DMS79 (cell line): ENCODE data around the gene BCAS3.
"Not testable (repeated sequence)": the region's sequence is repeated elsewhere in the genome, so short reads cannot be mapped to it uniquely, and the experiment has no call there.

ENCODE experiments used
- DNase-seq: peaks from one replicate; lab custom pipeline; 2025; lab: John Stamatoyannopoulos, UW

Gene BCAS3

DNA sequence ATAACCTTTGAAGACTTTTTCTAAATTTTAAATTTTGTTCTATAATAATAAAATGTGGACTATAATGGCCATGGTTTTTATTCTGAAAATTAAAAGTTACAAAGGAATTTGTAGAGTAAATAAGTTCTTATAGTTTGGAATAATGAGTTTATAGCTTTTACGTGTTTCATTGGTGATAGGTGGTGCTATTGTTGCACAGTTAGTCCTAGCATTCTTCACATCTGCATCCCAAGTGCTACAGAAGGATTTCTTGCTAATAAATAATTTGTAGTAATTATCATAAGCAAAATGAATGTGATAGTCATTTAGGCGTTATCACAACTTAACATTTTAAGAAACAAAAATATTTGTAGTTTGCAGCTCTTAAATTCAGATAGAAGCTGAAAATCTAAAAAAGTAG, 67.9 kb downstream of the BCAS3 start:
- DNase-seq, result no peak

DNA sequence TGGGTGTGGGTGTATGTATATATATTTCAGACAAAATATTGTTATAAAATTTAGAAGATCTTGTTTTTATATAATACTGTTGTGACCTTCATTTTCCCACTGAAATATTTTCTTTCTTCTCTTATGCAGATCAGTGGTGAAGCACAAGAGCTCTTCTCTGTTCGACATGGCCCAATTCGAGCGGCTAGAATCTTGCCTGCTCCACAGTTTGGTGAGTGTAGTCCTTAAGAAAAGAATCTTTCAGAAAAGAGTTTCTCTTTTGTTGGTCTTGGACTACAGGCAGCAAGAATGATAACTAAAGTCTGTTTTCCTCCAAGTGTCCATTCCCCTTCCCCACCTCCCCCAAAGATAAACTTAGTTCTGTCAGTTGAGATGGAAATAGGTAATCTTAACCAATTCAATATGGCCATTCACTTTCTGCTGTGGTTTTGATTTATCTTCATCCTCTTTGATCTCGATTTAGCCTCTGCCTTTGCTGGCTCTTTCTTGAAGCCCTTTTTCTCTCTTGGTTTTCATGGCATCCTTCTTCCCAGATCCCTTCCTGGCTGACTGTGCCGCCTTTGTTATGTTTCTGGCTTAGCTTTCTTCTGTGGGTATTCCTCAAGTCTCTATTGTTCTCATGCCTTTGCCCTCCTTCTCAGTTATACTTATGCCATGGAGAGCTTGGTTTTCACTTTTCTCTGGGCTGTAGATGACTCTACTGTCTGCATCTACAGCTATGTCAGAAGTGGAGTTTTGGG, 69.6 kb downstream of the BCAS3 start:
- no peak for DNase-seq

DNA sequence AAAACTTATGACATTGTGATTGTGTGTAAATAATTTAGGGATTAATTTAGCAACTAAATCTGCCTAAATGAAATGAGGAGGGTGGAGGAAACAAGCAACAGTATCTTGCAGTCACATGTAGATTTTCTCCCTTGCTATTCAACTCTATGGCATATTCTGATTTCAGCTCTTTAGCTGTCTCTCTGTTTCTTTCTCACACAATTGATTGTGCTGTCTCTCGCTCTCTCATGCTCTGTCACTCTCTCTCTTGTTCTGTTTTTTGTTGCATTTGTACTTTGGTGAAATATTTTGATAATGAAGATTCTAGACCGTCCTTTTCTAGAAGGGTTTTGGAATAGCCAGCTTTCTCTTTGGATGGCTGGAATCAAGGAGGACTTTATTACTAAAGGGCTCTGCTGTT, 70.6 kb downstream of the BCAS3 start:
- DNase-seq, result no peak

DNA sequence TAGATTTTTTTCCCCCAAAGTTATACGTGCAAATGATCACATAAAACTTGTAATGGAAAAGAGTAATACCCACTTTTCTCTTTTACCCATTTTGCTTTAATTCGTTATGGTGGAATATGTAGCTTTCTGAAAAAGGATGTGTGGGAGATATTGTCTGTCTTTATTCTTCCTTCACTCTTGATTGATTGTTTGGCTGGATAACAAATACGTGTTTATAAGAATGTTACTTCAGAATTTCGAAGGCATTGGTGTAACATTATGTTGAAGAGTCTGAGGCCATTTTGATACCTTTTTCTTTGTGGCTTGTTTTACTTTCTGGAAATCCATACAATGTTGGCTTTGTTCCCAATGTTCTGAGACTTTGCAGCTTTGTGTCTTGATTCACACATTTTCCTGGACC, 71.4 kb downstream of the BCAS3 start:
- DNase-seq, result no peak

DNA sequence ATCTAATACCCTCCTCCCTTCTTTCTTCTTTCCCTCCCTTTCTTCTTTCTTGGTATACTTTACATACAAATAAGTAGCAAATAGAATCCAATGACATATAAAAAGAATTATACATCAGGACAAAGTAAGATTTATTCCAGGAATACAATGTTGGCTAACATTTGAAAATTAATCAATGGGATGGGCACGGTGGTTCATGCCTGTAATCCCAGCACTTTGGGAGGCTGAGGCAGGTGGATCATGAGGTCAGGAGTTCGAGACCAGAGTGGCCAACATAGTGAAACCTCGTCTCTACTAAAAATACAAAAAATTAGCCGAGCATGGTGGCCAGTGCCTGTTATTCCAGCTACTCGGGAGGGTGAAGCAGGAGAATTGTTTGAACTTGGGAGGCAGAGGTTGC, 72.1 kb downstream of the BCAS3 start:
- no peak for DNase-seq

DNA sequence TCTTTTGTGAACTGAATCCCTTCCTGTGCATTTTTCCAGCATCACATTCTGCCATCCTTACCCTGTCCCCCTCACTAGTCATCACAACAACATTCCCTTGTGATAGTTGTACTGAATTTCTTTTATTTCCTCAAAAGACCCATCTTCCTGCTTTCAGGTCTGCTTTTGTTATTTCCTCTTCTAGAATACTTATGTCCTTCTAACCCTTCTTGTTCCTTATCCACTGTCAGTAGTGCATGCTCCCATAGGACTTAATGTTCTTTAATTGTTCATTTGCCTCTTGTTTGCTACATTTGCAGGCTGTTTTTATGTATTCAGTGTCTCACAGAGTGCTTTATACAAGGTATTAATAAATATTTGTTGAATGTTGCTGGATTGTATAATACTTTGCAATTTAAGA, 73.0 kb downstream of the BCAS3 start:
- no peak for DNase-seq

DNA sequence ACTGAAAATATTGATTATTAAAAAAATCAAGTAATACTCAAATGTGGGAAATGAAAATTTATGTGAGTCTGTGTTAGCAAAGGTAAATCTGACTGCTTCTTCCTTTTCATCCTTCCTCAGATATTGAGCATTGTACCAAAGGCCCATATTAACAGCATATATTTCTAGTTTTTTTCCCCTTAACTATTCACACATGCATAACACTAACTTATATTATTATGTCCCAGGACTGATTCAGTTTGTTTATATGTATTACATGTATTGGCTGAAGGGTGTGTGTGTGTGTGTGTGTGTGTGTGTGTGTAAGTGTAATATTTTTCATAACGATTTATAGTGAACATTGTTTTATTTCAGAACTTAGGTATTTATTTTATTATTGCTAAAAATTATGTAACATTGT, 74.2 kb downstream of the BCAS3 start:
- no peak for DNase-seq

DNA sequence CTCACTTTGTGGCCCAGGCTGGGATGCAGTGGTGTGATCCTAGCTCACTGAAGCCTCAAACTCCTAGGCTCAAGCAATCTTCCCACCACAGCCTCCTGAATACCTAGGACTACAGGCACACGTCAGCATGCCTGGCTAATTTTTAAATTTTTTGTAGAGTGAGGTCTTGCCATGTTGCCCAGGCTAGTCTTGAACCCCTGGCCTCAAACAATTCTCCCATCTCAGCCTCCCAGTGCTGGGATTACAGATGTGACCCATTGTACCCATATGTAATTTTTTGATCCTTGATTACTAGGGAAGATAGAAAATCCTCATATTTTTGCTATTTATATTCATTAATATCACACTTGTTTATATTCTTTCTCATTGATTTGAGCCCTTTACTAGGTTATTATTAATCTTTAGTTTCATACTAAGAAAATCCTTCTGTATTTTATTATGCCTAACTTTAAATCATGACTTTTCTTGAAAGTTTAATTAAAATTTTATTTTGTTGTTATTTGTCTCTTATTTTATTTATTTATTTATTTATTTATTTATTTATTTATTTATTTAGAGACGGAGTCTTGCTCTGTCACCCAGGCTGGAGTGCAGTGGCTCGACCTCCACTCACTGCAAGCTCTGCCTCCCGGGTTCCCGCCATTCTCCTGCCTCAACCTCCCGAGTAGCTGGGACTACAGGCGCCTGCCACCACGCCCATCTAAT, 75.4 kb downstream of the BCAS3 start:
- no peak for DNase-seq

DNA sequence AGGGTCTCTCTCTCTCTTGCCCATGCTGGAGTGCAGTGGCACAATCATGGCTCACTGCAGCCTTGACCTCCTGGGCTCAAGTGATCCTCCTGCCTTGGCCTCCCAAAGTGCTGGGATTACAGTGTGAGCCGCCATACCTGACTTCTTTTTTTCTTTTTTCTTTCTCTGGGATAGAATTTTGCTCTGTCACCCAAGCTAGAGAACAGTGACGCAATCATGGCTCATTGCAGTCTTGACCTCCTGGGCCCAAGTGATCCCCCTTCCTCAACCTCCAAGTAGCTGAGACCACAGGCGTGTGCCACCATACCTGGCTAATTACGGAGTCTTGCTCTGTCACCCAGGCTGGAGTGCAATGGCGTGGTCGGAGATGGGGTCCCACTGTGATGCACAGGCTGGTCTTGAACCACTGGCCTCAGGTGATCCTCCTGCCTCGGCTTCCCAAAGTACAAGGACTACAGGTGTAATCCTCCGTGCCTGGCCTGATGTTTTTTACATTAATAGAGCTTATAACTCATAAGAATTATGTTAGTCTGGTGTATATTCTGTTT, 76.5 kb downstream of the BCAS3 start:
- DNase-seq, result no peak

DNA sequence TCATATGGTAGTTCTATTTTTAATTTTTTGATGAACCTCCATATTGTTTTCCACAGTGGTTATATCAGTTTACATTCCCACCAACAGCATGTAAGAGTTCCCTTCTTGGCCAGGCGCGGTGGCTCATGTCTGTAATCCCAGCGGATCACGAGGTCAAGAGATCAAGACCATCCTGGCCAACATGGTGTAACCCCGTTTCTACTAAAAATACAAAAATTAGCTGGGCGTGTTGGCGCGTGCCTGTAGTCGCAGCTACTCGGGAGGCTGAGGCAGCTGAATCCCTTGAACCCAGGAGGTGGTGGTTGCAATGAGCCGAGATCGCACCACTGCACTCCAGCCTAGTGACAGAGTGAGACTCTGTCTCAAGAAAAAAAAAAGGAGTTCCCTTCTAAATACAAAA, 79.1 kb downstream of the BCAS3 start:
- not testable (repeated sequence) for DNase-seq

DNA sequence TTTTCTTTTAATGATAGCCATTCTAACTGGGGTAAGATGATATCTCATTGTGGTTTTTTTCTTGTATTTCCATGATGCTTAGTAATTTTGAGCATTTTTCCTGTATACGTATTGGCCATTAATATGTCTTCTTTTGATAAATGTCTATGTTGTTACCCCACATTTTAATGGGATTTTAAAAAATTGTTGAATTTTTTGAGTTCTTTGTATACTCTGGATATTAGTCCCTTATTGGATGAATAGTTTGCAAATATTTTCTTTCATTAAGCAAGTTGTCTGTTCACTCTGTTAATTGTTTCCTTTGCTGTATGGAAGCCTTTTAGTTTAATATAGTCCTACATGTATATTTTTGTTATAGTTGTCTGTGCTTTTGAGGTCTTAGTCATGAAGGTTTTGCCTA, 79.8 kb downstream of the BCAS3 start:
- DNase-seq, result no peak

DNA sequence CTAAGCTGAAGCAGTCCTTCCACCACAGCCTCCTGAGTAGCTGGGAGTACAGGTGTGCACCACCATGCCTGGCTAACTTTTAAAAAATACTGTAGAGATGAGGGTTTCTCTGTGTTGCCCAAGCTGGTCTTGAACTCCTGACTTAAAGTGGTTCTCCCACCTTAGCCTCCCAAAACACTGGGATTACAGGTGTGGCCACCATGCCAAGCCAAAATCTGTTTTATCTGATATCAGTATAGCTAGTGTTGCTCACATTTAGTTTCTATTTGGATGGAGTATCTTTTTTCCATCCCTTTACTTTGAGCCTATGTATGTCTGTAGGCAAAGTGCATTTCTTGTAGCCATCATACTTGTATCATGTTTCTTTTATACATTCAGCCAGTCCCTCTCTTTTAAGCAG, 82.1 kb downstream of the BCAS3 start:
- no peak for DNase-seq

DNA sequence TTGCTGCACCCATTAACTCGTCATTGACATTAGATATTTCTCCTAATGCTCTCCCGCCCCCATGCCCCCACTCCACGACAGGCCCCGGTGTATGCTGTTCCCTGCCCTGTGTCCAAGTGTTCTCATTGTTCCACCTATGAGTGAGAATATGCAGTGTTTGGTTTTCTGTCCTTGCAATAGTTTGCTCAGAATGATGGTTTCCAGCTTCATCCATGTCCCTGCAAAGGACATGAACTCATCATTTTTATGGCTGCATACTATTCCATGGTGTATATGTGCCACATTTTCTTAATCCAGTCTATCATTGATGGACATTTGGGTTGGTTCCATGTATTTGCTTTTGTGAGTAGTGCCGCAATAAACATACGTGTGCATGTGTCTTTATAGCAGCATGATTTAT, 83.7 kb downstream of the BCAS3 start:
- not testable (repeated sequence) for DNase-seq

DNA sequence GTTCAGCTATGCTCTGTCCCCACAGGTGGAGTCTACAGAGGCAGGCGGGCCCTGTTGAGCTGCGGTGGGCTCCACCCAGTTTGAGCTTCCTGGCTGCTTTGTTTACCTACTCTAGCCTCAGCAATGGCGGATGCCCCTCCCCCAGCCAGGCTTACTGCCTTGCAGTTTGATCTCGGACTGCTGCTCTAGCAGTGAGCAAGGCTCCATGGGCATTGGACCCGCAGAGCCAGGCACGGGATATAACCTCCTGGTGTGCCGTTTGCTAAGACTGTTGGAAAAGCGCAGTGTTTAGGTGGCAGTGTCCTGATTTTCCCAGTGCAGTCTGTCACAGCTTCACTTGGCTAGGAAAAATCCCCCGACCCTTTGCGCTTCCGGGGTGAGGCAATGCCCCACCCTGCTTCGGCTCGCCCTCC, 89.1 kb downstream of the BCAS3 start:
- DNase-seq, result no peak

DNA sequence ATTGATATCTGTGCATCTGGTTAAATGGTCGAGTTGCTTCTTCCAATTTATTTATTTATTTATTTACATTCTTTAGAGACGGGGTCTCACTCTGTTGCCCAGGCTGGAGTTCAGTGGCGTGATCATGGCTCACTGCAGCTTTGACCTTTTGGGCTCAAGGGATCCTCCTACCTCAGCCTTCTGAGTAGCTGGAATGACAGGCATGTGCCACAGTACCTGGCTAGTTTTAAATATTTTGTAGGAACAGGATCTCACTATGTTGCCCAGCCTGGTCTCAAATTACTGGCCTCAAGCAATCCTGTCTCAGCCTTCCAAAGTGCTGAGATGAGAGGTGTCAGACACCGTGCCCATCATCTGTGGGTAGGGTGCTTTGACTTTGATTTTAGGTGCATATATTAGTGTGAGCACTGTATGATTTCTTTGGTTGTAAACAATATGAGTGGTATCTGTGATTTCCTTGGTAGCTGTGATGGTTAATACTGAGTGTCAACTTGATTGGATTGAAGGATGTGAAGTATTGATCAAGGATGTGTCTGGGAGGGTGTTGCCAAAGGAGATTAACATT, 90.2 kb downstream of the BCAS3 start:
- no peak for DNase-seq

DNA sequence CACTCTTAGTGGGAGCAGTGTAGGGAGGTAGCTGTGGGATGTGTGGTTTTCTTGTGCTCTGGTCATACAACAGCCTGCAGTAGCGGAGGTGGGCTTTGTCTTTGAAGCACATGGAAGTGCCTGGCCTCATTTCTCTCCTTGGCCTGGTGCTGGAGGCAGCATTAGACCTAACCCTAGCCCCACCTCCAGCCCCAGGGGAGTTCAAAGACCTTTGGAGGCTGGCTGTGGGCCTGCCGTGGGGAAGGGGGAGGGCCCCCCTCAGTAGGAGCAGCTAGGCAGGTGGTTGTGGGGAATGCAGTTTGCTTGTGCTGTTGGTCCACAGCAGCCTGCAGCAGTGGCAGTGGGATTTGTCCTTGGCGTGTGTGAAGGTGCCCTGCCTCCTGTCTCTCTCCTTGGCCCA, 91.7 kb downstream of the BCAS3 start:
- no peak for DNase-seq

DNA sequence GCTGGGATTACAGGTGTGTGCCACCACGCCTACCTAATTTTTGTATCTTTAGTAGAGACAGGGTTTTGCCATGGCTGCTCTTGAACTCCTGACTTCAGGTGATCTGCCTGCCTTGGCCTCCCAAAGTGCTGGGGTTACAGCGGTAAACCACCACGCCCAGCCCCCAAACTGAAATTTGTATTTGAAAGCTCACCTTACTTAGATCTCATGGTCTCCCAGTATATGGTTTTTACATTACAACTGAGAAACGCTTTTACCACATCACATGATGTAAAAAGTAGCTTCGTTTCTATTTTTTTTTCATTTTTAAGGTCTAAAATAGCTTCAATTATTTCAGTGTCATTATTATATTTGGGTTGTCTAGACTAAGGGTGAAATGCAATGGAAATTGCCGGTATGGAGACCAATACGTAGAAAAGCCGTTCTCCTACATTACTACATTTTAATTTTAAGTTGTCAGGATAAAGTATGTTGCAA, 93.3 kb downstream of the BCAS3 start:
- no peak for DNase-seq

DNA sequence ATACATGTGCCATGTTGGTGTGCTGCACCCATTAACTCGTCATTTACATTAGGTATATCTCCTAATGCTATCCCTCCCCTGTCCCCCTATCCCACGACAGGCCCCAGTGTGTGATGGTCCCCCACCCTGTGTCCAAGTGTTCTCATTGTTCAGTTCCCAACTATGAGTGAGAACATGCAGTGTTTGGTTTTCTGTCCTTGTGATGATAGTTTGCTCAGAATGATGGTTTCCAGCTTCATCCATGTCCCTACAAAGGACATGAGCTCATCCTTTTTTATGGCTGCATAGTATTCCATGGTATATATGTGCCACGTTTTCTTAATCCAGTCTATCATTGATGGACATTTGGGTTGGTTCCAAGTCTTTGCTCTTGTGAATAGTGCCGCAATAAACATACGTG, 94.0 kb downstream of the BCAS3 start:
- not testable (repeated sequence) for DNase-seq

DNA sequence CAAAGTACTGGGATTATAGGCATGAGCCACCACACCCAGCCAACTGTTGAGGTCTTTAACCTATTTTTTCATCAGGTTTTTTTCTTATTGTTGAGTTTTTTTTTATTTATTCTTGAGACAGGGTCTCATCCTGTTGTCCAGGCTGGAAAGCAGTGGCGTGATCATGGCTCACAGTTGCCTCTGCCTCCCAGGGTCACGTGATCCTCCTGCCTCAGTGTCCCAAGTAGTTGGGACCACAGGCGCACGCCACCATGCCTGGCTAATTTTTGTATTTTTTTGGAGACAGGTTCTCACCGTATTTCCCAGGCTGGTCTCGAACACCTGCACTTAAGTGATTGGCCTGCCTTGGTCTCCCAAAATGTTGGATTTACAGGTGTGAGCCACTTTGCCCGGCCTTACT, 95.9 kb downstream of the BCAS3 start:
- no peak for DNase-seq

DNA sequence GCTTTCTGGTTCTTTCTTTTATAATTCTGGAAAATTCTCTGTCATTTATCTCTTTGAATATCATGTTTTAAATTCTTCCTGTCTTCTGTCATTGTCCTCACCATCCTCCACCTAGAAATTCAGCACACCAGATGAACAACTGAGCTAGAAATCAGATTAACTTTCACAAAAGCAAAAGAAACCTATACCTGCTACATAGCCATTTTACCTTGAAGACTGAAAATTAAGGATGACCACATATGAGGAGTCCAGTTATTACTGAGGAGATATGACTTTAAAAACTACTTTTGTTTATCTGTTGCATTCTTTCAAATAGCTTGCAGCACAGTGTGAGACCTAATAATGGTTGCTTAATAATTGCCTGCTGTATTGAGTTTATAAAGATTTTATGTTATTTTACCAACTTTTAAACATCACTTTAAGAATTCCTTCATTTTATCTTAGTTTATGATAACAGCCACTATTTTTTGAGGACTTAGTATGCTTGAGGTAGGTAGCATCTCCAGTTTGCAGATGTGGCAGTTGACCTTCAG, 104.3 kb downstream of the BCAS3 start:
- DNase-seq, result no peak

DNA sequence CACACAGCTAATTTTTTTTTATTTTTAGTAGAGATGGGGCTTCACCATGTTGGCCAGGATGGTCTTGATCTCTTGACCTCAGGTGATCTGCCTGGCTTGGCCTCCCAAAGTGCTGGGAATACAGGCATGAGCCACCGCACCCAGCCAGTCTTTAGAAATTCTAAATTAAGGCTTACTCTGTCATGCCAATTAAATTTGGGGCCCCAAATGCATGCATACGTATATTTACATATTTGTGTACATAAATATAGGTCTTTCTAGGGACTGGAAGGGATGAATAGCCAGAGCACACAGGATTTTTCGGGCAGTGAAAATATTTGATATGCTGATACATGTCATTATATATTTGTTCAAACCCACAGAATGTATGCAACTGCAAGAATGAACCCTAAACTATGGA, 105.1 kb downstream of the BCAS3 start:
- no peak for DNase-seq

DNA sequence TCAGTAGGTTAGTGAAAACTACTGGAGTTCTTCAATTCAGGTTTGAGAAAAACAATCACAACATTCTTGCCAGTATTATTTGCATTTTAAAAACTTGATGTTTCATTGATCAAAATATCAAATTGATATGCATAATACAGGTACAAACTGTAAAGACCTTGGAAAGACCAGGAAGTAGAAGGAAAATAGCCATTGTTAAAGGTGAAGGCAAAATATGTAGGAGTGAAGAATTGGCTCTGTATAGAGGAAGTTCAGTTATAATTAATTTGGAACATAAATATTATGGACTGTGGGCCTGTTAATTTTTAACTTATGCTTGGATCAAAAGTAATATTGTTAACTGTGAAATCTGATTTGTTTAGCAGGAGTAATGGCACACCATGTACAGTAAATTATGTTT, 112.6 kb downstream of the BCAS3 start:
- no peak for DNase-seq
